Measurements from ENCODE around the gene TRIM17.

TRIM17 gene

DNA sequence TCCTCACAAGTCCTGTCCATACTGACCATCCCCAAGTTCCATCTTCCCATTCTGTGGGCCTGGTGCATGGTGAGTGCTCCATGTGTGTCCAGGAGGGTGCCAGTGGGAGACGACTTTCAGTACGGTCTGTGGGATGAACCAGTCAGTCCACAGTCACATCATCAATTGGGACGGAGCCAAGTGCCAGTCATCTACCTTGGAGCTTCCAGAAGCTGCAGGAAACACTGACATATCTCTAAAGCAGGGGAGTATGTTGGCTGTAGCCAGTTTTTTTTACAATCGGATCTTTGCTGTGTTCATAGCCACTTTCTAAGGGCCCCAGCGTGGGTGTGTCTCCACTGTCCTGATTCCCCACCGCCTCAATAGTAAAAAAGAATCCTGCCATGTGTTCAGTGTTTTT, 13.6 kb upstream of the TRIM17 start:
- peaks cover 6% of the 10 kb centered on the region; the same call in 1 of the 2 replicates for H3K4me1 ChIP-seq (ENCODE audit: control insufficient read depth, insufficient read depth, low read length)
- CTCF ChIA-PET = interaction anchor here (0.7 to 1.3 kb wide), 2 partner anchors 29 to 125 kb away, joined by 3 to 5 read pairs; no protein-coding TSS in a partner anchor
- no peaks in the 10 kb centered on the region for H3K36me3 ChIP-seq (ENCODE audit: control insufficient read depth in 2 of 2, insufficient read depth in 1 of 2, low read length in 2 of 2)
- no peaks in the 10 kb centered on the region for H3K9me3 ChIP-seq (ENCODE audit: control insufficient read depth, insufficient read depth, low read depth, low read length)
- TF ChIP-seq ZNF221 (tag by site-specific recombination; IDR thresholded peaks at IDR 0.05; ENCODE audit: borderline replicate concordance) = no peak
- POLR2A ChIA-PET = no interaction called here
- H3K27ac ChIP-seq (ENCODE audit: extremely low read depth, low read depth, low read length) = no peak overlapping the region
- H3K4me3 ChIP-seq (ENCODE audit: low read depth, low read length) = no peak overlapping the region

GRCh38 chr1:228429698-228430097, 13.0 kb upstream of the TRIM17 start:
- ChIA-PET CTCF (no interaction called here), POLR2A (no interaction called here)
- TF ChIP-seq ZNF175 (tag by site-specific recombination; IDR thresholded peaks at IDR 0.05) (no peak), ZNF112 (tag by site-specific recombination; IDR thresholded peaks at IDR 0.05) (no peak), ZNF335 (tag by site-specific recombination; conservative IDR thresholded peaks at IDR 0.05) (no peak), ZNF423 (tag by site-specific recombination; IDR thresholded peaks at IDR 0.05) (no peak), ZNF791 (tag by site-specific recombination; IDR thresholded peaks at IDR 0.05) (no peak), IKZF3 (tag by site-specific recombination; IDR thresholded peaks at IDR 0.05) (no peak), ZNF426 (tag by site-specific recombination; IDR thresholded peaks at IDR 0.05) (no peak), MZF1 (tag by site-specific recombination; IDR thresholded peaks at IDR 0.05; ENCODE audit: borderline replicate concordance) (no peak), MEIS1 (CRISPR knock-in tag; IDR thresholded peaks at IDR 0.05; ENCODE audit: borderline replicate concordance) (no peak), ZNF600 (tag by site-specific recombination; IDR thresholded peaks at IDR 0.05) (no peak), ZNF366 (tag by site-specific recombination; conservative IDR thresholded peaks at IDR 0.05) (no peak), ZNF501 (tag by site-specific recombination; IDR thresholded peaks at IDR 0.05) (no peak), ZNF677 (tag by site-specific recombination; IDR thresholded peaks at IDR 0.05) (no peak), WT1 (tag by site-specific recombination; IDR thresholded peaks at IDR 0.05) (no peak)
- TF ChIP-seq, protein P1, sequence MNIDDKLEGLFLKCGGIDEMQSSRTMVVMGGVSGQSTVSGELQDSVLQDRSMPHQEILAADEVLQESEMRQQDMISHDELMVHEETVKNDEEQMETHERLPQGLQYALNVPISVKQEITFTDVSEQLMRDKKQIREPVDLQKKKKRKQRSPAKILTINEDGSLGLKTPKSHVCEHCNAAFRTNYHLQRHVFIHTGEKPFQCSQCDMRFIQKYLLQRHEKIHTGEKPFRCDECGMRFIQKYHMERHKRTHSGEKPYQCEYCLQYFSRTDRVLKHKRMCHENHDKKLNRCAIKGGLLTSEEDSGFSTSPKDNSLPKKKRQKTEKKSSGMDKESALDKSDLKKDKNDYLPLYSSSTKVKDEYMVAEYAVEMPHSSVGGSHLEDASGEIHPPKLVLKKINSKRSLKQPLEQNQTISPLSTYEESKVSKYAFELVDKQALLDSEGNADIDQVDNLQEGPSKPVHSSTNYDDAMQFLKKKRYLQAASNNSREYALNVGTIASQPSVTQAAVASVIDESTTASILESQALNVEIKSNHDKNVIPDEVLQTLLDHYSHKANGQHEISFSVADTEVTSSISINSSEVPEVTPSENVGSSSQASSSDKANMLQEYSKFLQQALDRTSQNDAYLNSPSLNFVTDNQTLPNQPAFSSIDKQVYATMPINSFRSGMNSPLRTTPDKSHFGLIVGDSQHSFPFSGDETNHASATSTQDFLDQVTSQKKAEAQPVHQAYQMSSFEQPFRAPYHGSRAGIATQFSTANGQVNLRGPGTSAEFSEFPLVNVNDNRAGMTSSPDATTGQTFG (tag by site-specific recombination; IDR thresholded peaks at IDR 0.05; ENCODE audit: borderline replicate concordance) = no peak
- TF ChIP-seq, protein P2, sequence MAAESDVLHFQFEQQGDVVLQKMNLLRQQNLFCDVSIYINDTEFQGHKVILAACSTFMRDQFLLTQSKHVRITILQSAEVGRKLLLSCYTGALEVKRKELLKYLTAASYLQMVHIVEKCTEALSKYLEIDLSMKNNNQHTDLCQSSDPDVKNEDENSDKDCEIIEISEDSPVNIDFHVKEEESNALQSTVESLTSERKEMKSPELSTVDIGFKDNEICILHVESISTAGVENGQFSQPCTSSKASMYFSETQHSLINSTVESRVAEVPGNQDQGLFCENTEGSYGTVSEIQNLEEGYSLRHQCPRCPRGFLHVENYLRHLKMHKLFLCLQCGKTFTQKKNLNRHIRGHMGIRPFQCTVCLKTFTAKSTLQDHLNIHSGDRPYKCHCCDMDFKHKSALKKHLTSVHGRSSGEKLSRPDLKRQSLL (tag by site-specific recombination; IDR thresholded peaks at IDR 0.05) = no peak
- TF ChIP-seq, protein P3, sequence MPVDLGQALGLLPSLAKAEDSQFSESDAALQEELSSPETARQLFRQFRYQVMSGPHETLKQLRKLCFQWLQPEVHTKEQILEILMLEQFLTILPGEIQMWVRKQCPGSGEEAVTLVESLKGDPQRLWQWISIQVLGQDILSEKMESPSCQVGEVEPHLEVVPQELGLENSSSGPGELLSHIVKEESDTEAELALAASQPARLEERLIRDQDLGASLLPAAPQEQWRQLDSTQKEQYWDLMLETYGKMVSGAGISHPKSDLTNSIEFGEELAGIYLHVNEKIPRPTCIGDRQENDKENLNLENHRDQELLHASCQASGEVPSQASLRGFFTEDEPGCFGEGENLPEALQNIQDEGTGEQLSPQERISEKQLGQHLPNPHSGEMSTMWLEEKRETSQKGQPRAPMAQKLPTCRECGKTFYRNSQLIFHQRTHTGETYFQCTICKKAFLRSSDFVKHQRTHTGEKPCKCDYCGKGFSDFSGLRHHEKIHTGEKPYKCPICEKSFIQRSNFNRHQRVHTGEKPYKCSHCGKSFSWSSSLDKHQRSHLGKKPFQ (tag by site-specific recombination; IDR thresholded peaks at IDR 0.05) = no peak
- Histone ChIP-seq H3K27ac (ENCODE audit: extremely low read depth, low read depth, low read length) (no peak overlapping the region), H3K4me1 (ENCODE audit: control insufficient read depth, insufficient read depth, low read length) (peaks cover 6% of the 10 kb centered on the region; the same call in 1 of the 2 replicates), H3K36me3 (ENCODE audit: control insufficient read depth in 2 of 2, insufficient read depth in 1 of 2, low read length in 2 of 2) (no peaks in the 10 kb centered on the region), H3K4me3 (ENCODE audit: low read depth, low read length) (no peak overlapping the region), H3K9me3 (ENCODE audit: control insufficient read depth, insufficient read depth, low read depth, low read length) (no peaks in the 10 kb centered on the region)

GRCh38 chr1:228429007-228429406, 12.3 kb upstream of the TRIM17 start:
- TF ChIP-seq ZNF596 (tag by site-specific recombination; IDR thresholded peaks at IDR 0.05) (no peak), ZIC2 (tag by site-specific recombination; IDR thresholded peaks at IDR 0.05) (peak; percentile 96)
- TF ChIP-seq, protein P4, sequence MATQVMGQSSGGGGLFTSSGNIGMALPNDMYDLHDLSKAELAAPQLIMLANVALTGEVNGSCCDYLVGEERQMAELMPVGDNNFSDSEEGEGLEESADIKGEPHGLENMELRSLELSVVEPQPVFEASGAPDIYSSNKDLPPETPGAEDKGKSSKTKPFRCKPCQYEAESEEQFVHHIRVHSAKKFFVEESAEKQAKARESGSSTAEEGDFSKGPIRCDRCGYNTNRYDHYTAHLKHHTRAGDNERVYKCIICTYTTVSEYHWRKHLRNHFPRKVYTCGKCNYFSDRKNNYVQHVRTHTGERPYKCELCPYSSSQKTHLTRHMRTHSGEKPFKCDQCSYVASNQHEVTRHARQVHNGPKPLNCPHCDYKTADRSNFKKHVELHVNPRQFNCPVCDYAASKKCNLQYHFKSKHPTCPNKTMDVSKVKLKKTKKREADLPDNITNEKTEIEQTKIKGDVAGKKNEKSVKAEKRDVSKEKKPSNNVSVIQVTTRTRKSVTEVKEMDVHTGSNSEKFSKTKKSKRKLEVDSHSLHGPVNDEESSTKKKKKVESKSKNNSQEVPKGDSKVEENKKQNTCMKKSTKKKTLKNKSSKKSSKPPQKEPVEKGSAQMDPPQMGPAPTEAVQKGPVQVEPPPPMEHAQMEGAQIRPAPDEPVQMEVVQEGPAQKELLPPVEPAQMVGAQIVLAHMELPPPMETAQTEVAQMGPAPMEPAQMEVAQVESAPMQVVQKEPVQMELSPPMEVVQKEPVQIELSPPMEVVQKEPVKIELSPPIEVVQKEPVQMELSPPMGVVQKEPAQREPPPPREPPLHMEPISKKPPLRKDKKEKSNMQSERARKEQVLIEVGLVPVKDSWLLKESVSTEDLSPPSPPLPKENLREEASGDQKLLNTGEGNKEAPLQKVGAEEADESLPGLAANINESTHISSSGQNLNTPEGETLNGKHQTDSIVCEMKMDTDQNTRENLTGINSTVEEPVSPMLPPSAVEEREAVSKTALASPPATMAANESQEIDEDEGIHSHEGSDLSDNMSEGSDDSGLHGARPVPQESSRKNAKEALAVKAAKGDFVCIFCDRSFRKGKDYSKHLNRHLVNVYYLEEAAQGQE (tag by site-specific recombination; IDR thresholded peaks at IDR 0.05) = 0 out of 2 replicates have a peak, but pooled peaks have one; percentile 27
- Histone ChIP-seq H3K4me3 (ENCODE audit: low read depth, low read length) (no peak overlapping the region), H3K4me1 (ENCODE audit: control insufficient read depth, insufficient read depth, low read length) (peaks cover 6% of the 10 kb centered on the region; the same call in 1 of the 2 replicates), H3K27ac (ENCODE audit: extremely low read depth, low read depth, low read length) (no peak overlapping the region), H3K9me3 (ENCODE audit: control insufficient read depth, insufficient read depth, low read depth, low read length) (no peaks in the 10 kb centered on the region), H3K36me3 (ENCODE audit: control insufficient read depth in 2 of 2, insufficient read depth in 1 of 2, low read length in 2 of 2) (no peaks in the 10 kb centered on the region)
- CTCF ChIA-PET = no interaction called here
- POLR2A ChIA-PET = no interaction called here

Data from HEK293 (cell line).